Heart right ventricle (tissue), 16 donors: ENCODE measurements around the gene BRPF3. TPM values are rescaled to one million over a fixed set of nuclear protein-coding genes. Genes with fewer than 3 reads are reported as not detected.

ENCODE experiments used
- ATAC-seq, 8 donors: fragments of 200-7000 bp; cut with Tn5 transposase; one replicate each; pipeline ENCODE4 v1.9.1; 2020; ENCODE audit warnings: mild to moderate bottlenecking in 8 of 8, moderate library complexity in 8 of 8, moderate number of reproducible peaks in 1 of 8
- DNase-seq, 2 donors: peaks; one replicate each; pipeline ENCODE4 v3.0.0-alpha.2; 2020
- H3K27ac ChIP-seq, 10 donors: fragments of 200-600 bp; sonication (generic) in 2 of 10; one replicate each; pipeline versions ENCODE4 v1.5.0 to v1.8.0; 2020 to 2022; ENCODE audit warnings: mild to moderate bottlenecking in 3 of 10
- H3K27me3 ChIP-seq, 7 donors: fragments of 200-600 bp; one replicate each; pipeline ENCODE4 v1.8.0; 2021 to 2022; ENCODE audit warnings: mild to moderate bottlenecking in 2 of 7
- H3K36me3 ChIP-seq, 9 donors: fragments of 200-600 bp; sonication (generic) in 1 of 9; one replicate each; pipeline versions ENCODE4 v1.5.0 to v1.8.0; 2020 to 2022; ENCODE audit warnings: mild to moderate bottlenecking in 2 of 9
- H3K4me1 ChIP-seq, 9 donors: fragments of 200-600 bp; sonication (generic) in 1 of 9; one replicate each; pipeline versions ENCODE4 v1.5.0 to v1.8.0; 2020 to 2022; ENCODE audit warnings: mild to moderate bottlenecking in 4 of 9
- H3K4me3 ChIP-seq, 10 donors: fragments of 200-600 bp; sonication (generic) in 2 of 10; one replicate each; pipeline versions ENCODE4 v1.5.0 to v1.8.0; 2020 to 2022; ENCODE audit warnings: mild to moderate bottlenecking in 7 of 10, moderate library complexity in 2 of 10
- H3K9me3 ChIP-seq, 11 donors: fragments of 200-600 bp in 10 of 11; sonication (generic) in 2 of 11; one replicate each; pipeline versions ENCODE4 v1.5.0 to v1.8.0; 2013 to 2022; ENCODE audit warnings: mild to moderate bottlenecking in 2 of 11, control low read depth in 1 of 11, moderate library complexity in 1 of 11
- WGBS, 2 donors: extraction: QIAGEN DNeasy Blood & Tissue Kit; methylation state at CpG; one replicate each; pipeline ENCODE4 v1.1.7; 2013; ENCODE audit warnings: inconsistent platforms in 1 of 2; 5-methylcytosine and 5-hydroxymethylcytosine counted together
- intact Hi-C, 10 donors: fragments of 100-400 bp; cut with DNase I; formaldehyde crosslinking; loops; one replicate each; pipeline versions ENCODE4 v1.11.1 to v1.14.2; 2022
- polyA plus RNA-seq, 2 donors: library from polyadenylated mRNA; stranded (reverse); fragments of 200-250 nt; gene quantifications; one replicate each; pipeline ENCODE4 v1.2.3, GENCODE V29; 2013
- total RNA-seq, 10 donors: library from RNA; stranded (reverse); fragmentation: NEBNext Ultra II Directional in 3 of 10; extraction: Animal tissue kit (Norgen Biotek cat#: 25700) in 3 of 10; gene quantifications; one replicate each; pipeline versions ENCODE4 v1.2.1 to v1.2.4, GENCODE V29; 2021 to 2023
- TF ChIP-seq, protein P1 (sequence below), 9 donors: fragments of 200-600 bp; sonication (generic) in 2 of 9; IDR thresholded peaks; one replicate each; pipeline versions ENCODE4 v1.5.0 to v1.8.0; 2021 to 2022; ENCODE audit warnings: antibody characterized with exemption in 9 of 9, mild to moderate bottlenecking in 5 of 9, moderate library complexity in 1 of 9
- donor health status: Arrhythmogenic right ventricular cardiomyopathy.
- donor health status: ischemic (EF 13 %, LVEDD 7.1; RV severe dilation, severe dysfunction).
- donor health status: healthy with polysubstance abuse.
- donor health status: DM: no; HTN: yes; CAD: no.
- donor health status: DM: no; HTN: no; CAD: no.
- donor health status: ischemic (EF 25% LVEDD 6.9; RV normal size, moderate dysfunction).
- donor health status: ischemic (EF 25% LVEDD 5.7; RV mildly dilated, moderate dysfunction).
- donor health status: healthy.
- donor health status: DM: yes; HTN: yes; CAD: no.
- donor health status: Ischemic cardiomyopathy.
- donor health status: ischemic (EF 35%, LVEDD 5.7; RV mildly dilated, moderate dysfunction).
- donor health status: nonischemic (EF 11% LVEDD 7.7; RV severe dilation, severe dysfunction).
- donor health status: DM: yes; HTN: yes; CAD: no.
- donor health status: PGD.
- donor health status: ischemic (EF 29% LVEDD 5.4; RV normal size, mild dysfunction).
- donor health status: nonischemic (EF 23%, LVEDD 6.1; RV moderate dilation, normal function).

The BRPF3 gene
- total and polyA plus RNA-seq, 12 donors: 6.3 to 20.5 (median 16.1) TPM

DNA sequence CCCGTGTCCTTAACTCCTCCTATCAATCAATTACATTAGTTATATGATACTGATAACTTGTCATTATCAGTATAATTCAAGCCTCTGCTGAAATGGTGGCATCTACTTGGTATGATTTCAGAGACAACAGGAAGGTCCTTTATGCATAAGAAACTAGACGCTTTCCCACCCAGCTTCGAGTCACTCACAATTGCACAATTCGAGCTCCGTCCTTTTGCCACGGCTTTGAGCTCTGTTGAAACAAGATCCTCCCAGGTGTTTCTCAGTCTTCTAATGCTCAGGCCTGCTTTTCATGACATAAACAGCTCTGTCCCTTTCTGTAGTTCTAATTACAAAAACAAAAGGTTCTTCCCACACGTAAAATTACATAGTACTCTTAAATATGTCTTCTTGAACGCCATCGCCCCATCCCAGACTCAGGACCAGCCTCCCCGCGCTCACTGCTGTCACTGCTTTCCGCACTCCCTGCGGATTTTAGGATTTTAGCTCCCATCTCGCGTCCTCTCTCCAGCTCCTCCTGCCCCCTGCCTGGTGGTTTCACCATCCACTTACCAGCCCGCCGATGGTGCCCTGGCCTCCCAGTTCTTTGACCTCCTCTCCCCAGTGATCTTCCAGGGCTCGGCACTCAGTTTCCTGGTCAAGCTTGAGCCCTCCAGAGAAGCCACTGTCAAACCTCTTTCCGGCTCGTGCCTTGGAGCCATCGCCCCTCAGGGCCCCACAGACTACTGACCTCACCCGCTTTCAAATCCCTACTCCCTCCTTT, 50.1 kb downstream of the BRPF3 start:
- H3K27me3 ChIP-seq: peaks cover 0 to 5% (median 0%) of the 10 kb centered on the region in 7 donors
- ATAC-seq (no peak), DNase-seq (no peak)
- intact Hi-C loops: no loop called here
- peak overlapping the region in 1 of 10 donors; percentile 51 for H3K27ac ChIP-seq
- H3K4me1 ChIP-seq: peaks cover 0 to 47% (median 0%) of the 10 kb centered on the region in 9 donors
- TF ChIP-seq, protein P1, sequence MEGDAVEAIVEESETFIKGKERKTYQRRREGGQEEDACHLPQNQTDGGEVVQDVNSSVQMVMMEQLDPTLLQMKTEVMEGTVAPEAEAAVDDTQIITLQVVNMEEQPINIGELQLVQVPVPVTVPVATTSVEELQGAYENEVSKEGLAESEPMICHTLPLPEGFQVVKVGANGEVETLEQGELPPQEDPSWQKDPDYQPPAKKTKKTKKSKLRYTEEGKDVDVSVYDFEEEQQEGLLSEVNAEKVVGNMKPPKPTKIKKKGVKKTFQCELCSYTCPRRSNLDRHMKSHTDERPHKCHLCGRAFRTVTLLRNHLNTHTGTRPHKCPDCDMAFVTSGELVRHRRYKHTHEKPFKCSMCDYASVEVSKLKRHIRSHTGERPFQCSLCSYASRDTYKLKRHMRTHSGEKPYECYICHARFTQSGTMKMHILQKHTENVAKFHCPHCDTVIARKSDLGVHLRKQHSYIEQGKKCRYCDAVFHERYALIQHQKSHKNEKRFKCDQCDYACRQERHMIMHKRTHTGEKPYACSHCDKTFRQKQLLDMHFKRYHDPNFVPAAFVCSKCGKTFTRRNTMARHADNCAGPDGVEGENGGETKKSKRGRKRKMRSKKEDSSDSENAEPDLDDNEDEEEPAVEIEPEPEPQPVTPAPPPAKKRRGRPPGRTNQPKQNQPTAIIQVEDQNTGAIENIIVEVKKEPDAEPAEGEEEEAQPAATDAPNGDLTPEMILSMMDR (IDR thresholded peaks at IDR 0.05): no peak
- no peaks in the 10 kb centered on the region for H3K36me3 ChIP-seq
- no peak overlapping the region for H3K4me3 ChIP-seq
- H3K9me3 ChIP-seq: no peaks in the 10 kb centered on the region
- 92% methylated on average over 22 of the region's 22 CpGs for WGBS, 2 donors

DNA sequence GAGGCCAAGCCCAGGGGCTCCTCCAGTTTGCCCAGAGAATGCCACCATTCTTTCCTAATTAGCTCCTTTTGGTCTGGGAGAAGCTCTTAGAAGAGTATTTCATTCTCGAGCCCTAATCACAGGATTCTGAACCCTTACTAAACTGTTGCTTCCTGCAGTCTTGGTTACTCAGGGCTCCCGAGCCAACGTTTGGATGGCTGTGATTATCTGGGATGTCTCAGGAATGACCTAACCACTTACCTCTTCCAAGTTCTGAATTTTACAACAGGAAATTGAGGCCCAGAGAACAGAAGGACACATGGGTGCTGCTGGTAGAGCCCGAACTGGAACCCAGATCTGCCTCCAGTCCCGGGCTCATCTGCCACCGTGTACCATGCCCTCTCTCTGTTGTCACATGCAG, 51.1 kb downstream of the BRPF3 start:
- Histone ChIP-seq H3K27me3 (peaks cover 0 to 5% (median 0%) of the 10 kb centered on the region in 7 donors), H3K4me3 (no peak overlapping the region), H3K27ac (peak overlapping the region in 1 of 10 donors; percentile 51), H3K9me3 (no peaks in the 10 kb centered on the region), H3K36me3 (no peaks in the 10 kb centered on the region), H3K4me1 (peaks cover 0 to 41% (median 0%) of the 10 kb centered on the region in 9 donors)
- ATAC-seq: peak in 2 of 8 donors; percentile 23 to 57
- TF ChIP-seq, protein P1 (IDR thresholded peaks at IDR 0.05): no peak
- WGBS, 2 donors: 73 to 77% methylated on average over 6 of the region's 6 CpGs
- intact Hi-C loops: no loop called here
- DNase-seq: no peak

DNA sequence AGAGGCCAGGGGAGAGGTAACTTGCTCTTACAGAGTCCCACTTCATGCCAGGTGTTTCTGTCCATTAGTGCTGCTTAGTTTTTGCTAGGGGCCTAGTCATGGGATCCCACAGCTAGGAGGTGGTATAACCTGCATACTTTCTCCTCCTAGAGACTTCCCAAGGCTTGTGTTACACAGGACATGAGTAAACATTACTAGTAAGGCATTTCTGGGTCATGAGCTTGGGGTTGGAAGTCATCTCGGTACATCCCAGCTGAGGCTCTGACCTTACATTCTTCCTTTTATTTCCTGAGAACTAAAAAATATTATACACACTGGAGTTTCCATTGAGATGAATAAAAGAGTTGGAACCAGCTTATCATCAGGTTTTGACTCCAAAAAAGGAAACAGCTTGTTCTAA, 52.4 kb downstream of the BRPF3 start:
- Histone ChIP-seq H3K9me3 (no peaks in the 10 kb centered on the region), H3K27ac (peak overlapping the region in 1 of 10 donors; percentile 51), H3K4me1 (peaks cover 0 to 41% (median 0%) of the 10 kb centered on the region in 9 donors), H3K27me3 (no peaks in the 10 kb centered on the region), H3K4me3 (no peak overlapping the region), H3K36me3 (no peaks in the 10 kb centered on the region)
- ATAC-seq: peak in 1 of 8 donors; percentile 35
- no peak for DNase-seq
- WGBS, 2 donors: 48 to 68% methylated on average over 1 of the region's 1 CpG
- TF ChIP-seq, protein P1 (IDR thresholded peaks at IDR 0.05): no peak
- intact Hi-C loops: no loop called here

DNA sequence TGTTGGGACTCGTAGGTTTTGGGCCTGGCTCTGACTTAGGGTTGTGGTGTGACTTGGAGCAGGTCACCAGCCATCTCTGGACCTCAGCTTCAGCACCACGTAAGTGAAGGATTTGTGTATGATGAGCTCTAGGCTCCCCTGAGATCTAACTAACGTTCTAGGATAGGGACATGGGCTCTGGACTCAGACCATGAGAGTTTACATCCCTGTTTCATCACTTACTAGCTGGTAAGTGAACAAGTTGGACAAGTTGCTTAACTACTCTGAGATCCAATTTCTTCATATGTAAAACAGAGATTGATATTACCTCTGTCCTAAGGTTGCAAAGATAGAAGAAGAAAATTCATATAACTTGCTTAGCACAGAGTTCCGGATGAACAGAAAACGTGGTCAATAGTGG, 53.0 kb downstream of the BRPF3 start:
- ATAC-seq (no peak), DNase-seq (no peak)
- TF ChIP-seq, protein P1 (IDR thresholded peaks at IDR 0.05): no peak
- no peaks in the 10 kb centered on the region for H3K27me3 ChIP-seq
- no peak overlapping the region for H3K27ac ChIP-seq
- no peak overlapping the region for H3K4me3 ChIP-seq
- intact Hi-C loops: no loop called here
- no peaks in the 10 kb centered on the region for H3K9me3 ChIP-seq
- peaks cover 0 to 41% (median 0%) of the 10 kb centered on the region in 9 donors for H3K4me1 ChIP-seq
- H3K36me3 ChIP-seq: no peaks in the 10 kb centered on the region
- WGBS, 2 donors: 75 to 82% methylated on average over 5 of the region's 5 CpGs
